HepG2 (cell line): ENCODE measurements around the gene CHKB. TPM values are rescaled to one million over a fixed set of nuclear protein-coding genes. Genes with fewer than 3 reads are reported as not detected.

Experiments
- ELF4 ChIP-seq: sonication (generic); formaldehyde crosslinking; IDR thresholded peaks from 2 replicates; pipeline ENCODE4 v1.5.0; 2020; ENCODE audit warnings: missing genetic modification reagents, mild to moderate bottlenecking, moderate library complexity, borderline replicate concordance
- IRF9 ChIP-seq: sonication (generic); formaldehyde crosslinking; IDR thresholded peaks from 2 replicates; pipeline ENCODE4 v1.8.0; 2022; ENCODE audit warnings: missing genetic modification reagents, mild to moderate bottlenecking, borderline replicate concordance
- KDM1A ChIP-seq: IDR thresholded peaks from 2 replicates; pipeline ENCODE4 v1.6.1; 2016; ENCODE audit warnings: missing compliant biosample characterization
- MAFK ChIP-seq, 2 experiments: IDR thresholded peaks in 1 of 2; conservative IDR thresholded peaks in 1 of 2; 2 replicates each; pipeline ENCODE4 v1.6.1; 2011; ENCODE audit warnings: improper control_type of control experiment in 2 of 2, low read length in 2 of 2
- TBP ChIP-seq: sonication (generic); formaldehyde crosslinking; IDR thresholded peaks from 2 replicates; pipeline ENCODE4 v1.5.0; 2020; ENCODE audit warnings: missing genetic modification reagents
- ZBED4 ChIP-seq: sonication (generic); formaldehyde crosslinking; IDR thresholded peaks from 2 replicates; pipeline ENCODE4 v1.4.0; 2020; ENCODE audit warnings: missing genetic modification reagents, borderline replicate concordance
- ZBTB7B ChIP-seq: sonication (generic); formaldehyde crosslinking; IDR thresholded peaks from 2 replicates; pipeline ENCODE4 v1.4.0; 2020; ENCODE audit warnings: missing genetic modification reagents
- ZFP37 ChIP-seq: sonication (generic); formaldehyde crosslinking; IDR thresholded peaks from 2 replicates; pipeline ENCODE4 v1.4.0; 2020; ENCODE audit warnings: missing genetic modification reagents, borderline replicate concordance
- ZHX2 ChIP-seq, 2 experiments: sonication (generic) in 1 of 2; formaldehyde crosslinking in 1 of 2; IDR thresholded peaks; 2 replicates each; pipeline versions ENCODE4 v1.6.1 to v1.9.0; 2014 to 2022; ENCODE audit warnings: antibody characterized with exemption in 1 of 2, borderline replicate concordance in 1 of 2, inconsistent platforms in 1 of 2, low read depth in 1 of 2, missing genetic modification reagents in 1 of 2
- ZNF253 ChIP-seq: sonication (generic); formaldehyde crosslinking; IDR thresholded peaks from 2 replicates; pipeline ENCODE4 v1.8.0; 2022; ENCODE audit warnings: mild to moderate bottlenecking, missing genetic modification reagents, borderline replicate concordance
- ZNF329 ChIP-seq: sonication (generic); formaldehyde crosslinking; IDR thresholded peaks from 2 replicates; pipeline ENCODE4 v1.9.0; 2021; ENCODE audit warnings: low read depth, mild to moderate bottlenecking, missing genetic modification reagents
- ZNF552 ChIP-seq: sonication (generic); formaldehyde crosslinking; IDR thresholded peaks from 2 replicates; pipeline ENCODE4 v1.9.0; 2022; ENCODE audit warnings: missing genetic modification reagents, mild to moderate bottlenecking, borderline replicate concordance
- ZNF557 ChIP-seq: sonication (generic); formaldehyde crosslinking; IDR thresholded peaks from 2 replicates; pipeline ENCODE4 v1.4.0; 2020; ENCODE audit warnings: missing genetic modification reagents
- ZNF567 ChIP-seq: sonication (generic); formaldehyde crosslinking; IDR thresholded peaks from 2 replicates; pipeline ENCODE4 v1.8.1; 2023; ENCODE audit warnings: mild to moderate bottlenecking, missing genetic modification reagents, borderline replicate concordance
- ZNF660 ChIP-seq: sonication (generic); formaldehyde crosslinking; IDR thresholded peaks from 2 replicates; pipeline ENCODE4 v1.5.1; 2020; ENCODE audit warnings: mild to moderate bottlenecking, low read depth, missing genetic modification reagents, borderline replicate concordance
- ZNF800 ChIP-seq: sonication (generic); formaldehyde crosslinking; IDR thresholded peaks from 2 replicates; pipeline ENCODE4 v1.4.0; 2020; ENCODE audit warnings: missing genetic modification reagents
- polyA plus RNA-seq, 8 experiments: library from polyadenylated mRNA; depleted of rRNA in 3 of 8; stranded (reverse) in 7 of 8; unstranded in 1 of 8; fragments of >200 nt; fragmentation: Illumina TruSeq in 4 of 8; extraction: Trizol in 4 of 8; gene quantifications; 2 replicates each; pipeline versions ENCODE4 v1.2.1 to v1.2.3, GENCODE V29; 2011 to 2016; ENCODE audit warnings: low read depth in 4 of 8, missing spikeins in 1 of 8, mixed read lengths in 1 of 8; ENCODE audit not compliant: insufficient read depth in 1 of 8
- total RNA-seq, 5 experiments: library from RNA; depleted of rRNA; stranded (reverse); fragments of >200 nt; fragmentation: Illumina TruSeq; extraction: Trizol; gene quantifications; 2 replicates each; pipeline ENCODE4 v1.2.3, GENCODE V29; 2016; ENCODE audit warnings: low read depth in 1 of 5

CHKB gene
- total and polyA plus RNA-seq, 2 of the 13 experiments (the other 11 are each of a cell fraction or from before 2014, with no cell fraction given), result 24.5 to 42.7 TPM

GRCh38 chr22:50613291-50613981, 30.8 kb upstream of the CHKB start (continued):
- TF ChIP-seq ZHX2 (IDR thresholded peaks at IDR 0.05; ENCODE audit: low read depth) (no peak), ZHX2 (CRISPR knock-in tag; IDR thresholded peaks at IDR 0.05; ENCODE audit: borderline replicate concordance) (no peak), ZNF557 (CRISPR knock-in tag) (no peak), ZBTB7B (no peak), ELF4 (CRISPR knock-in tag) (no peak), ZNF329 (no peak), MAFK (conservative IDR thresholded peaks at IDR 0.05 in 1 of 2, IDR thresholded peaks at IDR 0.05 in 1 of 2; ENCODE audit: low read length in 2 of 2) (no peak), ZBED4 (CRISPR knock-in tag) (no peak), ZNF253 (CRISPR knock-in tag) (no peak), ZNF800 (no peak), TBP (no peak), KDM1A (CRISPR knock-in tag) (no peak), ZFP37 (no peak), ZNF567 (no peak), ZNF552 (CRISPR knock-in tag) (no peak), IRF9 (CRISPR knock-in tag) (no peak), ZNF660 (CRISPR knock-in tag) (no peak)
